HG03565 (cell line): Measurements from ENCODE around the gene GORASP1.

Experiments
- ATAC-seq: cut with Tn5 transposase; IDR thresholded peaks from one replicate; pipeline ENCODE4 v1.9.1; 2021; ENCODE audit warnings: mild to moderate bottlenecking, moderate library complexity; ENCODE audit not compliant: unreplicated experiment

Gene GORASP1

DNA sequence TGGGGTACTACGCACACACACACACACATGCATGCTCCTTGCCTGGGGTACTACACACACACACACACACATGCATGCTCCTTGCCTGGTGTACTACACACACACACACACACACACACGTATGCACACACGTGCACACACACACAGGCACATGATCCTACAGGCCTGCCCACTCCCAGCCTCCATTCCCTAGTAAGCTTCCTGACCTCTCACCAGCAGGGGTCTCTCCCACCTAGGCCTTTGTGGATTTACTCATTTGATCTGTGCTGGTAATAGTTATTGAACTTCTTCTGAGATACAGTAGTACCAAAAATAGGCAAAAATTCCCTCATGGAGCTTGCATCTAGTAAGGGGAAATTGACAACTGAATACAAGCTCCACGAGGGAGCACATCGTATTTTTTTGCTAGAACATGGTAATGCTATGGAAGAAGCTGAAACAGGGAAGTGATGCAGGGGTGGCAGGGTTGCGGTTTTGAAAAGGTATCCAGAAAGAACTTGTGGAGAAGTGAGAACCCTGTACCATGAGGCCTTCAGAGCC is 19.2 kb upstream of the GORASP1 start:
- ATAC-seq = no peak

DNA sequence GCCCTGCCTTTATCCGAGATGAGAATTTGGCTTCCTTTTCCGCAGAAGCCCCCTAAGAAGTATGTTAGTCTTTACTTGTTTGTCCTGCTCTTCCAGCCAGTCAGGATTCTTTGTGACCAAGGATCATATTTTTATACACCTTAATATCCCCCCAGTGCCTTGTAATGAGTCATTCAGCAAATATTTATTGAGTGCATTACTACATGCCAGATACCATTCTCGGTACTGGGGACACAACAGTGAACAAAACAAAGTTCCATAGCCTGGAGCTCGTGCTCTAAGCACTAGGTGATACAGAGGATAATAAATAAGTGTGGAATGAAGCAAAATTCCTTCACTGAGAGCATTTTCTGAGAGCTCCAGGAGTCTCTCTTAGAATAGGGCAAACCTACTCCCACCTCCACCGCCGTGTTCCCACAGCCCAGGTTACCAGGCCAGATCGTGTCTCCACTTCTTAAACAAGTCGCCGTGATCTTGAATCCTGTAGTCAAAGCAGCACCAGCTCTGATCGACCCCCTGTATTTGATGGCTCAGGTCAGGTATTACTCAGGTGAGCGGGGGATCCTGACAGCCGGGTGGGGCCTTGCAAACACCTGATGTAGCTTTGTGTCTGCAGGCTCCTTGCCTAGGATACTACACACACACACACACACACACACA is 18.5 kb upstream of the GORASP1 start:
- ATAC-seq = no peak

DNA sequence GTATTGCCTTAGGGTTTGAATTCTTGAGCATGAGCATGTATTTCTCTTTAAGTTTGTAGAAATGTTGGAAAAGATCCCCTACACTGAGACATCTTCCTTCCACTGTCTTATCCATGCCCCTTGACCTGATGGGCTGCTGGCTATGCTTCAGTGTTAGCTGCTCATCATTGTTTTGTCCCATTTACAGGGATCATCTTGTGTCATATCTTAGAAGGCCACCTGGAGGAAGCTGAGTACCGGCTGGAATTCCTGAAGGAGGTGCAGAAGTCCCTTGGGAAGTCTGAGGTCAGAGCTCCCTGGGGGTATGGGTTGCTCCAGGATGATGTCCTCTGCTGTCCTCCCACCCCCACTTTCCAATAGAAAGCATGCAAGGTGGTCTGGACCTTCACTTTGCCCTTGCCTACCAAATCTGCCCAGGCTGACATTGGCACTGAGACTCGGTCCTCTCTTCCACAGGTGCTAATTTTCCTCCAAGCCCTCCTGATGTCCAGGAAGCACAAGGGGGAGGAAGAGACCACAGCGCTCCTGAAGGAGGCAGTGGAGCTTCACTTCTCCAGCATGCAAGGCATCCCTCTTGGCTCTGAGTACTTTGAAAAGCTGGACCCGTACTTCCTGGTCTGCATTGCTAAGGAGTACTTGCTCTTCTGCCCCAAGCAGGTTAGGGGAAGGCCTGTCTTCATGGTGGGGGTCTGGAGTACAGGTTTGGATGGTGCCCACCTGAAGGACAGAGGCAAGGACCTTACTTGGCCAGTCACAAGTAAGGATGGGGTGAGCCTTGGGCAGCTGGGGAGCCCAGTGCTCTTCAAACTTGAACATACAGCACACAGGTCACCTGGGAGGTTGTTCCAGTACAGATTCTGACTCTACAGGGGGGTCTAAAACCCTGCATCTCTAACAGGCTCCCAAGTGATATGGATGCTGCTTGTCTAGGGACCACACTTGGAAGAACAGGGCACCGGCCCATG is 17.7 kb upstream of the GORASP1 start:
- no peak for ATAC-seq

DNA sequence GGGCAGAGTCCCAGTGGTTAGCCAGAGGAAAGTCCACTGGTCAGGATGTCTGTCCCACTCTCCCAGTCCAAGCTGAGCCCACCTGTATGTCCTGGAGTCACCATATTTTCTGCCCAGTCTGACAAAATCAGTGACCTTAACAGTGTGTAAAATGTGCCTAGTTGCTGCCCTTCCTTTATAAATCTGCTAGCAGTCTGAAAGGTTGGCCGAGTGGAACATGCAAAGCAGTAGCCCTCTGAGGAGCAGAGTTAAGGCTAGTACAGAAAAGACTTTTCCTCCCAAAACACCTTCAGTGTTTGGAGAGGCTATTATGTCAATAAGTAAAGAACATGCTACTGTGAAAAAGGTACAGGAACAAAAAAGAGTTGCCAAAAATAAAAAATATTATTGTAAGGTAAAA is 15.4 kb upstream of the GORASP1 start:
- ATAC-seq = peak; percentile 66

GRCh38 chr3:39121621-39122020 is 14.2 kb upstream of the GORASP1 start:
- ATAC-seq = no peak

- no peak for ATAC-seq
Observed at GRCh38 chr3:39118931-39119660, 11.7 kb upstream of the GORASP1 start.

DNA sequence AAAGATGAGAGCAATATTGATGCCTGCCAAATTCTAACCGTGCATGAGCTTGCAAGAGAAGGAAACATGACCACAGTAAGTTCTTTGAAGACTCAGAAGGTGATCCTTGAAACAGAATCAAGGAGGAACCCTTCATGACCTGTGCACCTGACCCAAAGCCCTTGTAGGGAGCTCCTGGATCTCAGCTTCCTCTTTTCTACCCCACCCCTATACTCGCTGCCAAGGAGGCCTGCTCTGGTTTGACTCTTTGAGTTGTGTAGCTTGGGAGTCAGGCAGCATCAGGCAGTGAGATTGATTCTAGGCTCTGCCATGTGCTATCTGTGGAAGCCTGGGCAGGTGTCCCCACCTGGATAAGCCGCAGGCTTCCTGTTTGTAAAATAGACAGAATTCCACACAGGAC is 10.7 kb upstream of the GORASP1 start:
- no peak for ATAC-seq

- no peak for ATAC-seq
Observed at GRCh38 chr3:39115870-39116269, 8.4 kb upstream of the GORASP1 start.

GRCh38 chr3:39114456-39114855 is 7.0 kb upstream of the GORASP1 start:
- no peak for ATAC-seq

DNA sequence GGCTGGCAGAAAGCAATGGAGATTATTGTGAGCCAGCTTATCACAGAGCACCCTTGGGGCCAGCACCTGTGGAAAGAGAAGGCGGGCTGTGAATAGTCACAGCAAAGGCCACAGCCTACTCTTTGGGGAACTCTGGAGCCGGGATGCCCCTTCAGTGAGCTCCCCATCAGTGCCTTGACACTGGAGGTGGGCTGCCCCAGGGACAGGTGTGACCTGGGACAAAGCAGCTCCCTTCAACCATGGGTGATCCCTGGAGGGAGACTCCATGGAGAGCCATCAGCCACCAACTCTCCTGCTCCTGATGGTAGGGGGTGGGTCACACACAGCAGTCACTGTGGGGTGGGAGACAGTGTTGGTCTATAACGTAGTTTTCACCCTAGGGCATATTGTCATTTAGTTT is 5.9 kb upstream of the GORASP1 start:
- no peak for ATAC-seq

DNA sequence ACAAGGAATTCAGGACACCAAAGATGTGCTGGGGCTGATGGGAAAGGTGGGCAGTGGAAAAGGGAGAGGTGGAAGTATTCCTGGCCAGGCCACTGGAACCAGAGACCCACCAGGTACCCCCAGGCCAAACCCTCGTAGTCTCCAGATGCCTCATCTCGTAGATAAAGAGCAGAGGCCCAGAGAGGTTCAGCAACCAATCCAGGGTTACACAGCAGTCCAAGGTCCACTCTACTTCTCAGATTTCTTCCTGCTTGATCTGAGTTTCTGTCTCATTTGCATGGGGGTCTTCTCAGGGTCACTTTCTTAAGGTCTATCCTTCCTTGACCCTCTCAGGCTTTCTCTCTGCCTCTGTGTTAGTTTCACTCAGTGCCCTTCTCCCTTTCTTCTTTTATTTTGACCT is 5.1 kb upstream of the GORASP1 start:
- no peak for ATAC-seq

DNA sequence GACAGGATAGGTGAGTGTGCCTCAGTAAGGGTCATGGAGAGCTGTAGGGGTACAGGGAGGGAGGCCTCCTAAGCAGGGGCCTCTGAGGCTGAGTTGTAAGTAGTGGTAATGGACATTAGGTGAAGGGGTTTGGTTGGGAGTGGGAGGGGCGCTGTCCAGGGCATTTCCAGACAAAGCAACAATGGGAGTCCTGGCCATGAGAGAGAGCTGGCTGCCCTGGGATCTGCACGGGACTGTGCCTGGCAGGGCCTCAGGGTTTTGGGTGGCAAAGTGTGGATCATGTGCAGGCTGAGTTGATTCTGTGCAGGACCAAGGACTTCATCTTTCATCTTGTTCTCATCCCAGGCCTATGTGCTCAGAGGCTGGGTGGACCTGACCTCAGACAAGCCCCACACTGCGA is 4.7 kb upstream of the GORASP1 start:
- ATAC-seq = no peak

GRCh38 chr3:39110041-39110639 is 2.7 kb upstream of the GORASP1 start:
- ATAC-seq = no peak

DNA sequence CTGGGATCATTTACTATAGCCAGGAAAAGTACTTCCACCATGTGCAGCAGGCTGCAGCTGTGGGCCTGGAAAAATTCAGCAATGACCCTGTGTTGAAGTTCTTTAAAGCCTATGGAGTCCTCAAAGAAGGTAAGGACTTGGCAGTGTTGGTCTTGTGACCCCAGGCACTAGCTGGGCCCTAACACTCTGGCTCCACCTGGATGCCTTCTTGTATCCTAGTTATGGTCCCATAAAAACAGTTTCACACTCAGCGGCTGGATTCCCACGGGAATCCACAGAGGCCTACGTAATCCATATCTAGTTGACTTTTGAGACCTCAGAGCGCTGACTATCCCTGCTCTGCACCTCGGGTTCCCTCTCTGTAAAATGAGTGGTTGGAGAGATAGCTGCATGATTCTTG is 1.7 kb upstream of the GORASP1 start:
- ATAC-seq = no peak

- peak; percentile 82 for ATAC-seq
Observed at GRCh38 chr3:39108200-39108710, 828 bp upstream of the GORASP1 start.

DNA sequence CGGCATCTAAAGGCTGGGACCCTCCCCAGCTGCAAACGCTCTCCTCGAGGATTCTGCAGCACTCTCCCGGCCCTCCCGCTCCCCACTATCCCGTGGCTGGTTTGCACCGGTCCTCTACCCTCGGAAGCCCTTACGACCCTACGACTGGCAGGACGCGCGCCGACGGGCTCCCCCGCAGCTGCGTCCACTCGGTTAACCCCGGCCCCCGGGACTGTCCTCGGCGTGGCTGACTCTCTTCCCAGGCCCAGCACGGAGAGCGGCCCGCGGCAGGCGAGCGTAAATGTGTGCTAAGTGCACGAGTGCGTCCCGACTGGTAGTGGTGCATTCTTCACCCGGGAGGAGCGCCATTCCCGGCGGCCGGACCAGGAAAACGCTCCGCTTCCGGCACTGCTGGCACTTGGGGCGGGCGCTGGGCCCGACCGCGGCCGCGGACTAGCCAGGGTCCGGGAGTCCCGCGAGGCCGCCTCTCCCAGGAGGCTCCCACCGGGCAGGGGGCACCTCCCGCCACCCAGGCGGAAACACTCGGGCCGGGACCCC is 508 bp downstream of the GORASP1 start:
- ATAC-seq = peak; percentile 2

DNA sequence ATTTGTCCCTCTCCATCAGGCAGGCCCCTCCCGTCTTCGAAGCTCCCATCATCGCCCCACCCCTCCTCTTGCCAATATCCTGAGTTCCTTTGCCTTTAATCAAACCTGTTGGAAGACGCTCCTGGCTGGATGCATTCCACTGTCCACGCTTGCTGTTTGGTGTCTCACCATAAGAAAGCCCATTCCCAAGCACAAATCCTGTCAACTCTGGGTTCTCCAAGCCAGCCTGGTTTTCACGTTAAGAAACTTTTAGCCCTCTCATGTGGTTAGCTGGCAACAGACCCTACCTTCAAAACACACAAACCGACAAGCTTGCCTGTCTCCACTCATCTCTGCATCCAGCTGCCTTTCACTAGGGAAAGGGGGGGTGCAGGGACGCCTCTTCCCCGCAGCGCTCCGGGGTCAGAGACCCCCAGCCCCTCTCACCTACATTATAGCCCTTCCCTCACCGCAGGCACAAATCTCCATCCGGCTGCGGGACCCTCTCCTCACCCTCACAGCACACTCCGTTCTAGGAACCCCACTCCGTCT is 1.1 kb downstream of the GORASP1 start:
- no peak for ATAC-seq

- no peak for ATAC-seq
Observed at GRCh38 chr3:39105687-39106063, 1.8 kb downstream of the GORASP1 start.

GRCh38 chr3:39104961-39105686 is 2.3 kb downstream of the GORASP1 start:
- ATAC-seq = no peak
